ENCODE measurements around the gene SMYD2.

- TF ChIP-seq, protein P1, sequence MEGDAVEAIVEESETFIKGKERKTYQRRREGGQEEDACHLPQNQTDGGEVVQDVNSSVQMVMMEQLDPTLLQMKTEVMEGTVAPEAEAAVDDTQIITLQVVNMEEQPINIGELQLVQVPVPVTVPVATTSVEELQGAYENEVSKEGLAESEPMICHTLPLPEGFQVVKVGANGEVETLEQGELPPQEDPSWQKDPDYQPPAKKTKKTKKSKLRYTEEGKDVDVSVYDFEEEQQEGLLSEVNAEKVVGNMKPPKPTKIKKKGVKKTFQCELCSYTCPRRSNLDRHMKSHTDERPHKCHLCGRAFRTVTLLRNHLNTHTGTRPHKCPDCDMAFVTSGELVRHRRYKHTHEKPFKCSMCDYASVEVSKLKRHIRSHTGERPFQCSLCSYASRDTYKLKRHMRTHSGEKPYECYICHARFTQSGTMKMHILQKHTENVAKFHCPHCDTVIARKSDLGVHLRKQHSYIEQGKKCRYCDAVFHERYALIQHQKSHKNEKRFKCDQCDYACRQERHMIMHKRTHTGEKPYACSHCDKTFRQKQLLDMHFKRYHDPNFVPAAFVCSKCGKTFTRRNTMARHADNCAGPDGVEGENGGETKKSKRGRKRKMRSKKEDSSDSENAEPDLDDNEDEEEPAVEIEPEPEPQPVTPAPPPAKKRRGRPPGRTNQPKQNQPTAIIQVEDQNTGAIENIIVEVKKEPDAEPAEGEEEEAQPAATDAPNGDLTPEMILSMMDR (conservative IDR thresholded peaks at IDR 0.05; ENCODE audit: low read length), result no peak
- no peak for TF ChIP-seq EZH2phosphoT487 (IDR thresholded peaks at IDR 0.05; ENCODE audit: borderline replicate concordance, low read depth, low read length)
Measured at GRCh38 chr1:214352838-214353237, 71.9 kb downstream of the SMYD2 start.

Data from OCI-LY7 (cell line).